H9 (cell line): ENCODE measurements around the gene LIN7A. TPM values are rescaled to one million over a fixed set of nuclear protein-coding genes. Genes with fewer than 3 reads are reported as not detected.

Source experiments
- DNase-seq: peaks from one replicate; pipeline ENCODE4 v3.0.0-alpha.2; 2017
- H2AFZ ChIP-seq: one replicate; pipeline ENCODE4 v1.6.1; 2013; ENCODE audit warnings: mild to moderate bottlenecking, low read length, control low read depth, moderate library complexity
- H2AK5ac ChIP-seq: 2 replicates; pipeline ENCODE4 v1.6.1; 2013; ENCODE audit warnings: low read length, control low read depth, mixed read lengths; ENCODE audit not compliant: insufficient read length
- H2BK120ac ChIP-seq: one replicate; pipeline ENCODE4 v1.6.1; 2013; ENCODE audit warnings: low read depth, mild to moderate bottlenecking, low read length, control low read depth, inconsistent platforms; ENCODE audit not compliant: poor library complexity, severe bottlenecking
- H2BK12ac ChIP-seq: 2 replicates; pipeline ENCODE4 v1.6.1; 2013; ENCODE audit warnings: low read length, control low read depth, mixed read lengths, low read depth; ENCODE audit not compliant: insufficient read length
- H2BK15ac ChIP-seq: 2 replicates; pipeline ENCODE4 v1.6.1; 2013; ENCODE audit warnings: low read depth, low read length, control low read depth
- H2BK20ac ChIP-seq: one replicate; pipeline ENCODE4 v1.6.1; 2013; ENCODE audit warnings: low read depth, mild to moderate bottlenecking, low read length, control low read depth, inconsistent platforms; ENCODE audit not compliant: poor library complexity, severe bottlenecking
- H2BK5ac ChIP-seq: 2 replicates; pipeline ENCODE4 v1.6.1; 2013; ENCODE audit warnings: low read length, control low read depth, mixed read lengths; ENCODE audit not compliant: insufficient read length
- H3K14ac ChIP-seq: 2 replicates; pipeline ENCODE4 v1.6.1; 2013; ENCODE audit warnings: low read length, control low read depth; ENCODE audit not compliant: insufficient read depth
- H3K18ac ChIP-seq: 2 replicates; pipeline ENCODE4 v1.6.1; 2013; ENCODE audit warnings: low read depth, mild to moderate bottlenecking, mixed read lengths, low read length, control low read depth; ENCODE audit not compliant: insufficient read length
- H3K23ac ChIP-seq: 2 replicates; pipeline ENCODE4 v1.6.1; 2013; ENCODE audit warnings: low read length, control low read depth, mixed read lengths, low read depth; ENCODE audit not compliant: insufficient read length
- H3K23me2 ChIP-seq: 2 replicates; pipeline ENCODE4 v1.6.1; 2013; ENCODE audit warnings: low read depth, mild to moderate bottlenecking, mixed read lengths, low read length, control low read depth; ENCODE audit not compliant: insufficient read length, poor library complexity, severe bottlenecking
- H3K27ac ChIP-seq: 2 replicates; pipeline ENCODE4 v1.5.1; 2013; ENCODE audit warnings: low read length, control low read depth, mixed read lengths, low read depth; ENCODE audit not compliant: insufficient read length
- H3K27me3 ChIP-seq: 2 replicates; pipeline ENCODE4 v1.6.1; 2013; ENCODE audit warnings: low read length, control low read depth, inconsistent platforms; ENCODE audit not compliant: insufficient read depth
- H3K4ac ChIP-seq: 2 replicates; pipeline ENCODE4 v1.6.1; 2013; ENCODE audit warnings: low read depth, mild to moderate bottlenecking, control low read depth, inconsistent platforms, low read length, moderate library complexity
- H3K4me1 ChIP-seq: 2 replicates; pipeline ENCODE4 v1.6.1; 2013; ENCODE audit warnings: low read length, control low read depth, inconsistent platforms; ENCODE audit not compliant: insufficient read depth
- H3K4me2 ChIP-seq: 2 replicates; pipeline ENCODE4 v1.6.1; 2013; ENCODE audit warnings: low read length, control low read depth, mixed read lengths; ENCODE audit not compliant: insufficient read length, insufficient read depth
- H3K56ac ChIP-seq: 2 replicates; pipeline ENCODE4 v1.6.1; 2013; ENCODE audit warnings: low read depth, mild to moderate bottlenecking, mixed read lengths, low read length, control low read depth; ENCODE audit not compliant: insufficient read length
- H3K79me1 ChIP-seq: 2 replicates; pipeline ENCODE4 v1.6.1; 2013; ENCODE audit warnings: low read depth, mild to moderate bottlenecking, moderate library complexity, low read length, control low read depth, inconsistent platforms; ENCODE audit not compliant: insufficient read depth, poor library complexity, severe bottlenecking
- H3K79me2 ChIP-seq: 2 replicates; pipeline ENCODE4 v1.6.1; 2013; ENCODE audit warnings: low read length, control low read depth, inconsistent platforms; ENCODE audit not compliant: insufficient read depth
- H3K9ac ChIP-seq: 2 replicates; pipeline ENCODE4 v1.6.1; 2013; ENCODE audit warnings: low read length, control low read depth, mixed read lengths; ENCODE audit not compliant: insufficient read length; ENCODE audit errors: extremely low read depth
- H3K9me3 ChIP-seq: one replicate; pipeline ENCODE4 v1.6.1; 2013; ENCODE audit warnings: low read depth, low read length, inconsistent platforms; ENCODE audit not compliant: control insufficient read depth
- H3T11ph ChIP-seq: one replicate; pipeline ENCODE4 v1.6.1; 2013; ENCODE audit warnings: mild to moderate bottlenecking, low read length, control low read depth, inconsistent platforms
- H4K20me1 ChIP-seq: one replicate; pipeline ENCODE4 v1.6.1; 2013; ENCODE audit not compliant: control insufficient read depth, insufficient read length, insufficient read depth
- H4K5ac ChIP-seq: 2 replicates; pipeline ENCODE4 v1.6.1; 2013; ENCODE audit warnings: low read depth, mild to moderate bottlenecking, mixed read lengths, low read length, control low read depth; ENCODE audit not compliant: insufficient read length
- H4K8ac ChIP-seq: replicated peaks from 2 replicates; pipeline ENCODE4 v1.6.1; 2013; ENCODE audit warnings: low read length, control low read depth, mixed read lengths, low read depth; ENCODE audit not compliant: insufficient read length
- H4K91ac ChIP-seq: 2 replicates; pipeline ENCODE4 v1.6.1; 2013; ENCODE audit warnings: low read depth, mild to moderate bottlenecking, moderate library complexity, mixed read lengths, low read length, control low read depth; ENCODE audit not compliant: insufficient read length
- H3K27ac Mint-ChIP-seq, 3 experiments: 2 replicates in 2 of 3; 3 replicates in 1 of 3; pipeline ENCODE4 v1.8.0; 2020 to 2021; ENCODE audit warnings: mixed read lengths in 3 of 3, mild to moderate bottlenecking in 1 of 3, moderate library complexity in 1 of 3
- H3K27me3 Mint-ChIP-seq: 2 replicates; pipeline ENCODE4 v1.8.0; 2021; ENCODE audit warnings: low read depth, mild to moderate bottlenecking, moderate library complexity, mixed read lengths
- H3K36me3 Mint-ChIP-seq, 3 experiments: 2 replicates in 2 of 3; 3 replicates in 1 of 3; pipeline ENCODE4 v1.8.0; 2020 to 2021; ENCODE audit warnings: low read depth in 3 of 3, mixed read lengths in 3 of 3; ENCODE audit not compliant: insufficient read depth in 1 of 3
- H3K4me1 Mint-ChIP-seq, 2 experiments: 2 replicates each; pipeline ENCODE4 v1.8.0; 2020; ENCODE audit warnings: mixed read lengths in 2 of 2
- H3K4me3 Mint-ChIP-seq, 2 experiments: 2 replicates in 1 of 2; 3 replicates in 1 of 2; pipeline ENCODE4 v1.8.0; 2020 to 2021; ENCODE audit warnings: mild to moderate bottlenecking in 2 of 2, mixed read lengths in 2 of 2, moderate library complexity in 1 of 2
- H3K9me3 Mint-ChIP-seq, 2 experiments: 2 replicates in 1 of 2; 3 replicates in 1 of 2; pipeline ENCODE4 v1.8.0; 2020; ENCODE audit warnings: mild to moderate bottlenecking in 2 of 2, mixed read lengths in 2 of 2, moderate library complexity in 1 of 2
- WGBS: extraction: QIAGEN DNeasy Blood & Tissue Kit; methylation state at CpG from one replicate; pipeline ENCODE4 v1.1.7; 2013; ENCODE audit warnings: missing lambda C conversion rate, low lambda C conversion rate, mixed read lengths; ENCODE audit not compliant: insufficient read length; ENCODE audit errors: extremely low coverage; 5-methylcytosine and 5-hydroxymethylcytosine counted together
- total RNA-seq: library from RNA; stranded (reverse); gene quantifications from 2 replicates; pipeline ENCODE4 v1.2.1, GENCODE V29; 2021
- TF ChIP-seq, protein P1 (sequence below): fragments of 200-600 bp; sonication (generic); conservative IDR thresholded peaks from 3 replicates; pipeline ENCODE4 v1.8.0; 2021; ENCODE audit warnings: antibody characterized with exemption, mild to moderate bottlenecking

The LIN7A gene
- total RNA-seq, 1 experiment from 2014 or later, result 18.3 TPM

DNA sequence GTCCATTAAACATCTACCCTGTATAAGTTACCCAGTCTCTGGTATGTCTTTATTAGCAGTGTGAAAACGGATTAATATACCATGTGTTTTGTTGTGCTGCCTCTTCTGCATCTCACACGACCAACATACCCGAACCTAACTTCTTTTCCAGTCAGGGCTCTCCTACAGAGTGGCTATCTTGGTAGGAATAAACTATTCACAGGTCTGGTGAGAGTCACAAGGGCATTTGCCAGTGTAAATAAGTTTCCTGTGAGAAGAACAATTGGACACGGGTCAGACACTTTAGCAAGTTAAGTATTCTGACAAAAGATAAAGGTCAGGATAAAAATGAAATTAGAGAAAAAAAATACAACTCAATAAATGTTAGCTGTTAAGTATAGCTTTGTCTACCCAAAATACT lies 160.1 kb downstream of the LIN7A start:
- peaks cover 33 to 50% of the 10 kb centered on the region in 2 experiments for H3K4me1 Mint-ChIP-seq
- H2BK120ac ChIP-seq, result no peak overlapping the region
- no peak overlapping the region for H3T11ph ChIP-seq
- TF ChIP-seq, protein P1, sequence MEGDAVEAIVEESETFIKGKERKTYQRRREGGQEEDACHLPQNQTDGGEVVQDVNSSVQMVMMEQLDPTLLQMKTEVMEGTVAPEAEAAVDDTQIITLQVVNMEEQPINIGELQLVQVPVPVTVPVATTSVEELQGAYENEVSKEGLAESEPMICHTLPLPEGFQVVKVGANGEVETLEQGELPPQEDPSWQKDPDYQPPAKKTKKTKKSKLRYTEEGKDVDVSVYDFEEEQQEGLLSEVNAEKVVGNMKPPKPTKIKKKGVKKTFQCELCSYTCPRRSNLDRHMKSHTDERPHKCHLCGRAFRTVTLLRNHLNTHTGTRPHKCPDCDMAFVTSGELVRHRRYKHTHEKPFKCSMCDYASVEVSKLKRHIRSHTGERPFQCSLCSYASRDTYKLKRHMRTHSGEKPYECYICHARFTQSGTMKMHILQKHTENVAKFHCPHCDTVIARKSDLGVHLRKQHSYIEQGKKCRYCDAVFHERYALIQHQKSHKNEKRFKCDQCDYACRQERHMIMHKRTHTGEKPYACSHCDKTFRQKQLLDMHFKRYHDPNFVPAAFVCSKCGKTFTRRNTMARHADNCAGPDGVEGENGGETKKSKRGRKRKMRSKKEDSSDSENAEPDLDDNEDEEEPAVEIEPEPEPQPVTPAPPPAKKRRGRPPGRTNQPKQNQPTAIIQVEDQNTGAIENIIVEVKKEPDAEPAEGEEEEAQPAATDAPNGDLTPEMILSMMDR, result no peak
- H3K79me2 ChIP-seq, result no peaks in the 10 kb centered on the region
- no peak overlapping the region for H4K8ac ChIP-seq
- no peaks in the 10 kb centered on the region for H3K27me3 Mint-ChIP-seq
- no peak overlapping the region for H3K27ac ChIP-seq
- H3K4ac ChIP-seq, result no peak overlapping the region
- H3K27me3 ChIP-seq, result no peaks in the 10 kb centered on the region
- no peak overlapping the region for H3K27ac Mint-ChIP-seq
- no peak overlapping the region for H3K18ac ChIP-seq
- WGBS, result no CpG with 5 or more reads among the region's 4 CpGs
- no peak overlapping the region for H2BK5ac ChIP-seq
- H3K23me2 ChIP-seq, result no peaks in the 10 kb centered on the region
- H3K9me3 ChIP-seq, result no peaks in the 10 kb centered on the region
- H2BK20ac ChIP-seq, result no peak overlapping the region
- no peak overlapping the region for H3K23ac ChIP-seq
- no peak overlapping the region for H3K4me2 ChIP-seq
- no peak overlapping the region for H3K14ac ChIP-seq
- no peak overlapping the region for H2AK5ac ChIP-seq
- peaks cover 23 to 33% of the 10 kb centered on the region in 2 experiments for H3K9me3 Mint-ChIP-seq
- no peak overlapping the region for H2BK12ac ChIP-seq
- no peak overlapping the region for H2AFZ ChIP-seq
- H3K36me3 Mint-ChIP-seq, result peaks cover 18 to 54% (median 46%) of the 10 kb centered on the region in 3 experiments
- no peak overlapping the region for H2BK15ac ChIP-seq
- H4K5ac ChIP-seq, result no peak overlapping the region
- H4K20me1 ChIP-seq, result no peaks in the 10 kb centered on the region
- H4K91ac ChIP-seq, result no peak overlapping the region
- no peaks in the 10 kb centered on the region for H3K79me1 ChIP-seq
- H3K4me3 Mint-ChIP-seq, result no peak overlapping the region
- H3K56ac ChIP-seq, result no peak overlapping the region
- H3K4me1 ChIP-seq, result peaks cover 4% of the 10 kb centered on the region; the same call in 1 of the 2 replicates
- DNase-seq, result no peak
- H3K9ac ChIP-seq, result no peak overlapping the region
